Erythroblast (primary cell): Measurements from ENCODE around the gene PIK3C2A.
"Not testable (repeated sequence)": the region's sequence is repeated elsewhere in the genome, so short reads cannot be mapped to it uniquely, and the experiment has no call there.

Experiments used
- DNase-seq, 2 experiments: peaks; one replicate each; lab custom pipeline; 2025; lab: John Stamatoyannopoulos, UW
- GATA1 ChIP-seq: IDR thresholded peaks from 2 replicates; pipeline ENCODE4 v1.6.1; 2011; ENCODE audit warnings: low read depth, mild to moderate bottlenecking, control low read depth, low read length, moderate library complexity
- POLR2A ChIP-seq: IDR thresholded peaks from 2 replicates; pipeline ENCODE4 v1.6.1; 2011; ENCODE audit warnings: mild to moderate bottlenecking, low read length

The PIK3C2A gene

DNA sequence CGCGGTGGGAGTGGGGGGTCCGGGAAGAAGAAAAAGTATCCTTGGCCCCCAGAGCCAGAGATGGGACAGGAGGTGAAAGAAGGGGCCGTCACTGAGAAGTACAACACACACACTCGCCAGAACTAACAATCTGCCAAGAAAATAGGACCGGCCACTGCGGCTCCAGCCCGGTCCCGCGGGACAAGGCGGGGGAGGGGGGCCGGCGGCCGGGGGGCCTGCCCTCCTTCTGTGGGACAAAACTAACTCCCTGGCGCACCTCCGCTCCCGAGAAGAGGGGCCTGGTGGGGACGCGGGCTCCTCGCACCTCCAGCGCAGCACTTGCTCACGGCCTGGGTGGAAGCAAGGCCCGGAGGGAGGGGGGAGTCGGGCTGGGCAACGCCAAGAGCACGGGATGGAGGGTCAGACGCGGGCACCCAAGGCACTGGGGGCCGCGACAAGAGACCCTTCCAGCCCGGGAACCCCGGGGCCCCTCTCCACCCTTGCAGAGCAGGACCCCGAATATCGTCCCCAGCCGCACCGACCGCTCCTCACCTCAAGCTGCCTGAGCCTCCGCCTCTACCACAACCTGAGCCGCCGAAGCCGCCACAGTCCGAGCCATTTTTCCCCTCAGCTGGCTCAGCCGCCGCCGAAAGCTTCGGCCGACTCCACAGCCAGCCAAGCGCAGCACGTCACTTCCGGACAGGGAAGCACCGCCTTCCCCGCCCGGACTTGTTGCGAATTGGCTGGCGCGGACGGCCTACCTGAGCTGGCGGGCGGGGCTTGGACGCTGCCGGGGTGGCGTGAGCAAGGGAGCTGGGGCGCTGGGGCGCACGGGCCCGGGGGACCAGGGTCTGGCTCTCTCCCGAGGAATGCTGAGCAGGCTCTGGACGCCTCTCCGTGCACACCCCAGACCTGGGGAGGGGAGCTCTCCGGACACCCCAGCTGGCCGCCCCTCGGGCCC, at the start of gene PIK3C2A:
Gene PIK3C2A (minus strand): TSS at position 670 of the 940 bp plus-strand sequence. CDS start 38,245 bp downstream, outside the sequence.
- TF ChIP-seq POLR2A = peak; percentile 95
- no peak for TF ChIP-seq GATA1
- DNase-seq = peak; percentile 94 to 97

- TF ChIP-seq POLR2A = no peak
- TF ChIP-seq GATA1 = no peak
- peak in 1 of 2 experiments; percentile 20 for DNase-seq
Observed at GRCh38 chr11:17257196-17257595, 49.4 kb upstream of the PIK3C2A start.

DNA sequence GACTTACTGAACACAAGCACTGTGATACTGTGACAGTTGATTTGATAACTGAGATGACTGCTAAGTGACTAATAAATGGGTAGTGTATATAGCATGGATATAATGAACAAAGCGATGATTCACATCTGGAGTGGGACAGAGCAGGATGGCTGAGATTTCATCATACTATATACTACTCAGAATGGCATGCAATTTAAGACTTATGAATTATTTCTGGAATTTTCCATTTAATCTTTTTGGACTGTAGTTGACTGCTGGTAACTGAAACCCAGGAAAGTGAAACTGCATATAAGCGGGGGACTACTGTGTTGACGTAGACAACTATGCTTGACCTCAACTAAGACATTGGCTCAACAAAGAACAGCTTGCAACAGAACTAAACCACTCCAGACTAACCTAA, 48.7 kb upstream of the PIK3C2A start:
- no peak for TF ChIP-seq GATA1
- no peak for TF ChIP-seq POLR2A
- no peak for DNase-seq

- TF ChIP-seq GATA1 (no peak), POLR2A (no peak)
- DNase-seq = no peak
Observed at GRCh38 chr11:17252704-17253103, 44.9 kb upstream of the PIK3C2A start.

DNA sequence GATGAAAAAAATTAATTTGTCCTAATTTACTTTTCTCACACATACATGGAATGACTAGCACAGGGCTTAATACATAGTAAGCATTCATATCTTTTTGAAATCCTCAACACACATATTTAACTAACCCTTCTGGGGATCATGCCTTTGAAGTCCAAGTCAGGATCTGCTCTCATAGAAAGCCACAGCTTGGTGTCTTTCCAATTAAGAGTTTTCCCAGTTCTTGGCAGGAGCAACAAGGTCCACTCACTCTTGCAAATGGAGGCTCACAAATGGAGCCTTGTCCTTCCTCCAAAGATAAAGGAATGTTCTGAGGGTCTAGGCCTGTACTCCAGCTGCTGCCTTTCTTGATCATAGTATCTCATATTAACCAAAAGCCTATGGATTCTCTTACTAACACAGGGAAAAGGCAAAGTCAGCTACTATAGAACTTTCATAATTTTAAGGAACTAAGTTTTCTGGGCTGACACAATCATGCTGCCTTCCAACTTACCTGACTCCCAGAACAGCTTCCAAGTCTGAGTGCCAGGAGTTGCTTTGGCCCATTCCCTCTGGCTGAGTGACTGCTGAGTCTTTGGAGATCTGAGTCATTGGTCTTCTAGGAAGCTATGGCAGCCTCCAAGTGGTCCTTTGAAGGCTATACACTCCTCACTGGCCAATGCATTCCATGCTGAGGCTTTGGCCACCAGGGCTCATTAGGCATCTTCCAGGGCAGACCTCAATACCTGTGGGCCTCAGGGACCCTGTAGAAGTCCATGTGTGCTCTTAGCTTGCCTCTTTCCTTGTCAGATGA, 43.0 kb upstream of the PIK3C2A start:
- TF ChIP-seq GATA1 (no peak), POLR2A (no peak)
- no peak for DNase-seq

DNA sequence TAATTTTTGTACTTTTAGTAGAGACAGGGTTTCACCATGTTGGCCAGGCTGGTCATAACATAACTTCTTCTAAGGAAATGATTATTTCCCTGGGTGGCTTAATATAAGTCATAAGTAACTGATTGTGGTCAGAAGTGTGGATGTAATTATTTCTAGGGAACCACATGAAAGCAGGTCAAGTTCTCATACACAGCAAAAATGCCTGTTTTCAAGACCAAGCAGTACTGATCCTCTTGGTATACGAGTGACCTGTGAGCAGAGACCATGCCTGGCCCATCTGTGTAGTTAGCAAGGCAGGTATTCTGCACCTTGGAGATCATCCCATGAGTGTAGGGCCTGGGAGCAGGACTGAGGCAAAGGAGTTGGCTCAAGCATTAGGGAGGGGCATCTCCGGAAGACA, 36.3 kb upstream of the PIK3C2A start:
- TF ChIP-seq POLR2A (no peak), GATA1 (no peak)
- no peak for DNase-seq

GRCh38 chr11:17242954-17243353, 35.2 kb upstream of the PIK3C2A start:
- DNase-seq = not testable (repeated sequence)

DNA sequence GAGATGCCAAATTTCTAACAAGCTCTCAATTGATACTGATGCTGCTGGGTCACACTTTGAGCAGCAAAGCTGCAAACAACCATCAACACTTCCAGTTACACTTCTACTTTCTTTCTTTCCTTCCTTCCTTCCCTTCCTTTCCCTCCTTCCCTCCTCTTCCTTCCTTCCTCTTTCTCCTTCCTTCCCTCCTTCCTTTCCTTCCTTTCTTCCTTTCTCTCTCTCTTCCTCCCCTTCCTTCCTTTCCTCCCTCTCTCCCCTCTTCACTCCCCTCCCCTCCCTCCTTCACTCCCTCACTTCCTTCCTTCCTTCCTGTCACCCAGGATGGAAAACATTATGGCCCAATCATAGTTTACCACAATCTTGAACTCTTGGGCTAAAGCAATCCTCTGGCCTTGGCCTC, 33.0 kb upstream of the PIK3C2A start:
- TF ChIP-seq POLR2A (no peak), GATA1 (no peak)

GRCh38 chr11:17239927-17240326, 32.1 kb upstream of the PIK3C2A start:
- DNase-seq = not testable (repeated sequence)

More for the DNA sequence above, 33.0 kb upstream of the PIK3C2A start:
- DNase-seq = no peak

DNA sequence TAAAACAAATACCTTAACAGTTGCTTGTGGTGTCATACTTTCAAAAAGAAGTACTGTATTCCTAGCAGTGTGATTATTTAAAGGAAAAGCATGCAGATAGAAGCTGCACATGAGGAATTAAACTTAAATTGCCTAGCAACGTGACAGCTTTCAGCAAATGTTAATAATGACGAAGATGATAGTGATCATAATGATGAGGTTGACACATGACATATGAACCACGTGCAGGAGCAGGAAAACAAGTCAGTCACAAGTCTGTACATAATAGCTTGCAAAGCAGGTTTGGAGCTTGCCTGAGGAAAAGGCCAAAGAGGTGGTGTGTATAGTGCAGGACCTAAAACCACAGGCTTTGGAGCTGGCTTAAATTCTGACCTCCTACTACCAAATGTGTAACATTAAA, 30.6 kb upstream of the PIK3C2A start:
- TF ChIP-seq GATA1 (no peak), POLR2A (no peak)
- no peak for DNase-seq

GRCh38 chr11:17233101-17233500, 25.3 kb upstream of the PIK3C2A start:
- DNase-seq = no peak
- TF ChIP-seq POLR2A (no peak), GATA1 (no peak)

DNA sequence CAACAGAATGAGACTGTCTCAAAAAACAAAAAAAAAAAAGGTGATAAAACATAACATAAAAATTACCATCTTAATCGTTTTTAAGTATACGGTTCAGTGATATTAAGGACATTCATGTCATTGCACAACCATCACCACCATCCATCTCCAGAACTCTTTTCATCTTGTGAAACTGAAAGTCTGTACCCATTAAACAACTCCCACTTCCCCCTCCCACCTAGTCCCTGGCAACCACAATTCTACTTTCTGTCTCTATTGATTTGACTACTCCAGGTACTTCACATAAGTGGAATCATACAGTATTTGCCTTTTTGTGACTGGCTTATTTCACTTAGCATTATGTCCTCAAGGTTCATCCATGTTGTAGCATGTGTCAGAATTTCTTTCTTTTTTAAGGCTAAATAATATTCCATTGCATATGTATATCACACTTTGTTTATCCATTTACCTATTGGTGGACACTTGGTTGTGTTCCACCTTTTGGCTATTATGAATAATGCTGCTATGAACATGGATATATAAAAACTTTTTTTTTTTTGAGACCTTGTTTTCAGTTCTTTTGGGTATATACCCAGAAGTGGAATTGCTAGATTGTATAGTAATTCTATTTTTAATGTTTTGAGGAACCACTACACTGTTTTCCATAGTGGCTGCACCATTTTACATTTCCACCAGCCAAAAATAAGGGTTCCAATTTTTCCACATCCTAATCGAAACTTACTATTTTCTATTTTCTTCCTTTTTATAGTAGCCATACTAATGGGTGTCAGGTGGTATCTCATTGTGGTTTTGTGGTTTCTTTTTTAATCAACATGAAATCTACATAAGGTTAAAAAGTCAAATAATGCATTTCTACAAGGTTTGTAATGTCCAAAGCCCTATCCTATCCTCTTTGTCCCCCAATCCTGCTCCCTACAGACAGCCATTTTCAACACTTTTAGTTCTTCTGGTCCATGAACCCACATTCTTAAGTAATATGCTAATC, 23.4 kb upstream of the PIK3C2A start:
- no peak for DNase-seq
- TF ChIP-seq GATA1 (no peak), POLR2A (no peak)
